GM21381 (cell line): ENCODE measurements around the gene DUSP7.

Experiments used
- ATAC-seq: cut with Tn5 transposase; IDR thresholded peaks from one replicate; pipeline ENCODE4 v1.9.1; 2021; ENCODE audit warnings: mild to moderate bottlenecking, moderate library complexity; ENCODE audit not compliant: unreplicated experiment

The DUSP7 gene

GRCh38 chr3:52056521-52056967 is at the start of gene DUSP7:
Gene DUSP7 (minus strand): TSS chr3:52056571. CDS start chr3:52056366, 205 bp downstream.
- peak; percentile 33 for ATAC-seq

- ATAC-seq: no peak
Observed at GRCh38 chr3:52104684-52105640, 48.6 kb upstream of the DUSP7 start.

DNA sequence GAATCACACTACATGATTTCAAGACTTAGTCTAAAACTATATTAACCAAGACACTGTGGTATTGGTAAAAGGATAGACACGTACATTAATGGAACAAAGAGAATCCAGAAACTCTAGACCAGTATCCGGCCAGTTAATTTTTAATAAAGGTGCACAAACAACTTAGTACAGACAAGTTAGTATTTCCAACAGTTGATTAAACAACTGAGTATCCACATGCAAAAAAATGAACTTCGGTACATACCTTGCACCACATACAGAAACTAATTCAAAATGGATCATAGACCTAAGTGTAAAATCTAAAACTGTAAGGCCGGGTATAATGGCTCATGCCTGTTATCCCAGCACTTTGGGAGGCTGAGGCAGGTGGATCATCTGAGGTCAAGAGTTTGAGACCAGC is 46.6 kb upstream of the DUSP7 start:
- ATAC-seq: no peak

DNA sequence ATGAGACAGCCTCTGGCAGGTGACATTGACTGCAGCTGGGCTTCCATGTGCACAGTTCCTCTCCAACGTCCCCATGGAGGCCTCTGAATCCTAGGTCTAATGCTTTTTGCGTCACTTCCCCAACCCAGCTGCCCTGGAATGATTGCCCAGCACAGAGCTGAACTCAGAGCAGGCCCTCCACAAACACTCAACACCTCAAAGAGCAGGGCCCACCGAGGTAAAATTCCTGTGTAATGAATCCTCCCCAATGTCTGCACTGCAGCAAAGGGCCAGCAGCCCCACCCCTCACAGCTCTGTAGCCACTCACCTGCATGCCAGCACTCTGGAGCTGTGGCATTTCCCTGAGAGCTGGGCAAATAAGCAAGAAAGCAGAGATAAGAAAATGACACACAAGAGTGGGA is 42.6 kb upstream of the DUSP7 start:
- ATAC-seq: no peak

- no peak for ATAC-seq
Observed at GRCh38 chr3:52097851-52098507, 41.6 kb upstream of the DUSP7 start.

DNA sequence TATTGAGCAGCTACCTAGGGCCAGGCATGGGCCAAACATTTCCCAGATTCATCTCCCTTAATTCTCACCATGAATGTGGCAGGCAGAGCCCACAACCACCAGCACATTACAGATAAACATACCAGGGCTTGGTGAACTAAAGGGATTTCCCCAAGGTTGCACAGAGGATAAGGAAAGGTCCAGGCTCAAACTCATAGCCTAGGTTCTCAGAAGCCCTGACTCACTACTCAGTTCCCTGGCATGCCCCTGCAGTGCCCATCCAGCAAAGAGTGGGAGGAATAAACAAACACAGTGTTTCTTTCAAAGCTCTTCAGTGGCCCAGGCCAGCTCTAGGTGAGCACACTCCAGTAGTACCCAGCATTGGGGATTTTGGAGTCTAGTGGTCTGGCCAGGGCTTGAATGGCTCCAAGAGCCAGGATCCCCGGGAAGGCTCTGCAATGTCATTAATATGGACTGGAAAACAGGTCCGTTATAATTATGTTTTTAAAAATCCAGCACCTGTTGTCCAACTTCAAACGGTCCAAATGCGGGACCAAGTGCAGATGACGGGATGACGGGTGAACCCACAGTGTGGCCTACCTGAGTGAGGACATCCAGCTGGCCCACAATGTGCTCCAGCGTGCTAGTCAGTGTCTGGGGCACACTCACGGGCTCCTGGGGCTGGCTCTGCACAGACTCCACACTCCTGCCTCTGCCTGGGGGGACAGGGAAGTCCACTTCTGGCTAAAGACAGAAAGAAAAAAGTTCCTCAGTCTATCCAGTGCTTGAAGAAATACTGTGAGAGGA is 39.8 kb upstream of the DUSP7 start:
- no peak for ATAC-seq

- no peak for ATAC-seq
Observed at GRCh38 chr3:52094571-52095485, 38.5 kb upstream of the DUSP7 start.

DNA sequence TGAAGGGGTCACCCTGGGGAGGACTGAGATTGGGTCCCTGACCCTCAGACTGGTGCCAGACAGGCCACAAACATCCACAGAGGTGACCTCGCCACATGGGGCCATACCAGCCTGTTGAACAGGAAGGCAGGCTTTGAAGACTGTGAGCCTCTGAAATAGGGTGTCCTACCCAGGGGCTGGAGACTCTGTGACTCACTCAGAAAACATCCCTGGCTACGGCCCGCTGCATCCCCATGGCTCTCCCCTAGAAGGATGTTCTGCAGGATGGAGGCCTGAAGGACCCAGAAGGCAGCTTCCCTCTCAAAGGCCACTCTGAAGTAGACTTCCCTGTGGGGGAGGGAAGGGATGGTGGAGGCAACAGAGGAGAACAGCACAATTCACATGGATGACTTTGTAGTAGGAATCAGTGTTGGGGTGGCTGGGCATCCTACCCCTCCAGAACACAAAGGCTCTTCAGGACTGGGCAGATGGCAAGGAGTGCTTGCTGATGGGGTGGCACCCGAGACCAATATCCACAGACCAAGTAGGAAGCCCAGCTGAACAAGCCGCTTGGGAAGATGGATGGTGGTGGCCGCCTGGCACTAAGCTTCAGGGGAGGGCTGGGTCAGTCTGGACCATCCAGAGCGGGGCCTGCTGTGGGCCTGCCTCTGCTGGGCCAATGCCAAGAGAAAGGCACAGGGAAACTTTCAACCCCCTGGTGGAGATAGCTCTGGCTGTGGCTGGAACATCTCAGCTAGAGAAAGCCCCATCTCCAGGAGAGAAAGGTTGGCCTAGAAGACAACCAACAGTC is 37.6 kb upstream of the DUSP7 start:
- ATAC-seq: no peak

DNA sequence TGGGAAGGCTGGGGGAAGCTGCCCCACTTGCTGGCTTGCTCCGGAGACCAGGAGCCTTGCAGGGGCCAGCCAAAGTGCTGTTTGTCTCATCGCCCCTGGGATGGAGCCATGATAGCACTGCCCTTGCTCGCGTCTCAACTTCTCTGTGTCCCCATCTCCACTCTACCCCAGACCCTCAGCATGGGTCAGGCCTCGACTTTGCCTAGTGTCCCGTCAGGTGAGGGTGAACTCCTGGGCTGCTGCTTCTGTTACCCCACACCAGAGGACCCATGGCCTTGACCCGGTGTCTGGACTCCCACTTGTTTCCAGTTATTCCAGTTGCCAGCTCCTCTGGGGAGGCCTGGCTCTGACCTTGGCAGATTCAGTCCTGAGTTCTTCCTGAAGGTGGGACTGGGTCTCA is 36.5 kb upstream of the DUSP7 start:
- ATAC-seq: no peak

GRCh38 chr3:52092271-52092660 is 35.9 kb upstream of the DUSP7 start:
- ATAC-seq: no peak

DNA sequence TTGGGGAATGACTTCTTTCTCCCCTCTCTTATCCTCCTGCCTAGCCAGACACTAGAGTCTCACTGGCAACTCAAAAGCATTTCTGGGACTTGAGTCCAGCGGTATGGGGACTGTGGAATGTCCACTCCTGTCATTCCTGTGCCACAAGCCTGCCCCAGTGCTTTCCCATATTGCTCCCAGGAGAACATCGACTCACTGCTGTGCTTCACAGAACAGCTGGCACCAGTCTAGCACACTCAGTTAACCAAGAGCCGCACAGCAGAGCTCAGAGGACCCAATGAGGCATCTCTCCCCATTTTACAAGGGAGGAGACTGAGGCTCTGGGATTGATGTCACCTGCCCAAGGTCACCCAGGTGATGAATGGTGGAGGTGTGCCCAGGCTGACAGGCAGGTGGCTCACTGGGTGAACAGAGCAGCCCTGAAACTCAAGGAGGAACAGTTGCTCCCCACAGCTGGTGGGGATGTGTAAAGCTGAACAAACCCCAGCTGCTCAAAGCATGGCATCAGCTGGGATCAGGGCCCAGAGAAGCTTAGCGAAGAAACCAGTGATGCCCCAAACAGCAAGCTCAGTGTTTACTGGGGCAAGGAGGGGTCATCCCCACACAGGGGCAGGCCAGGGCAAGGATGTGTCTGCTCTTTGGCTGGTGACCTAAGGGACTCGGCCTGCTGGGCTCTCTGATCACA is 35.4 kb upstream of the DUSP7 start:
- no peak for ATAC-seq

GRCh38 chr3:52090933-52091468 is 34.6 kb upstream of the DUSP7 start:
- ATAC-seq: no peak

DNA sequence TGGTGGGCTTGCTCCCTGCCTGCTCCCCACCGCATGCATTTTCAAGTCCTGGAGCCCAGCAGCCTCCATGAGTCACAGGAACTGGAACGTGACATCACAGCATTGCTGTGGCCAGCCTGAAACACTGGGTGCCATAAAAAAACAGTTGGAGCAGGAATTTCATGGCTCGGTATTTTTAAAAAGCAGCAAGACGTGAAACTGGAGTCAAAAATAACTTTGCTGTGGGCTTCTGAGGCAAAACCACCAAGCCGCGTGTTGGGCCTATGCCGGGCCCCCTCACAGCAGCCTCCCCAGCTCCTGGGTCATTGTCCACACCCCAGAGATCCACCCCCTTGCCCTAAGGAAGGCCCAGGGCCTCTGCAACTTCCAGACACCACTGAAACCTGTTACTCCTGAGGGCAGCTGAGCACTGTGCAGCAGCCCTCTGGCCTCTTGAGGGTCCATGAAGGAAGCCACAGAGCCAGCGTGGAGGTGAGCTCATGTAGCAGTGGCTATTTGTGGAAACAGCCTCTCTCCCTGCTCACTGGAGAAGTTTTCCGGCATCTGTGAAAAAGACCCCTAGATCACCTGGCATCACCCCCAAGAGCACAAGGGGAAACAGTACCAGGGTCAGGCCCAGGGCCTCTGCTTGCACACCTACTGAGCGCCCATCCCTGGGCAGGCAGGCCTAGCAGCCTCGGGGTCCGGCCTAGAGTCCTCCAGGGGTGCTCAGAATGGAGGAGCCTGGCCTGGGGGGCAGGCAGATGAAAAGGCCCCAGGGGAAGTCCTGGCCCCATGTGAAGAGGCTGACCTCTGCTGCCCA is 34.0 kb upstream of the DUSP7 start:
- ATAC-seq: no peak

GRCh38 chr3:52089691-52090090 is 33.3 kb upstream of the DUSP7 start:
- no peak for ATAC-seq

DNA sequence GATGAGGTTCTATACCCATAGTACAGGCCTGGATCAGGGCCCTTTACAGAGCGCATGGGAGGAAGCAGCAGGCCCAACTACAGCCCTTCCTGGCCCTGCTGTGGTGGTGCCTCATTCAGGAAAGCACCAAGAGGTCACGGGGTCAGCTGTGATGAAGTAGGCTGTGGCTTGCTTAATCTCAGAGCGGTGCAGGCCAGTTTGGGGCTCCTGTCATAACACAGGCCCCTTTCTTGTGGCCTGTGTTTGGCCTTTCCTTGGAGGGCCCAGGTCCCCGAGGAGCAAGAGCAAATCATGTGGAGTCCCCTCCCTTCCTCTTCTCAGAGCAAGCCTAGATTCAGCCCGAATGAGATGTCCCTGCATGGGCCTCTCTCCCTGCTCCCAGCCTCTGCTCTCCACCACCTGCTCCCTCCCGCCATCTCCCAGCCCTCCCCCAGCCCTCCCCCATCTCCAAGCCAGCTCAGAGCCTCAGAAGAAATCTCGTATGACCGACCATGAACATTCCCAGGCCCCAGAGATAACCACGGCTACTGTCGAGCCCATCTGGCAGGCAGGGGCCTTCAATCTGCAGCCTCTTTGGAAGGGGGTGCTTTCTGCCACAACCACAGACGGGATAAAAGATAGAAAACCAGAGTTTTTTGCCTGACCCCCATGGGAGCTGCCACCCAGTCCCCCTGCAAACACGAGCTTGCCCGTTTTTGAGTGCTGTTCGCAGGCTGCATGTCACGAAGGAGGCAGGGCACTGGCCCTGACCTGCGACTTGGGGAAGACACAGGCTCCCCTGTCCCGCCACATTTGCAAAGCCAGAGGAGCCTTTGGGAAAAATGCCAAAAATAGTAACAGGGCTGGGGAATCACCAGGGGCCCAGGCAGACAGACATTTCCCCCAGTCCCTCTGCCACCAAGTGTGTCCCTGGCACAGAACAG is 32.3 kb upstream of the DUSP7 start:
- ATAC-seq: no peak

DNA sequence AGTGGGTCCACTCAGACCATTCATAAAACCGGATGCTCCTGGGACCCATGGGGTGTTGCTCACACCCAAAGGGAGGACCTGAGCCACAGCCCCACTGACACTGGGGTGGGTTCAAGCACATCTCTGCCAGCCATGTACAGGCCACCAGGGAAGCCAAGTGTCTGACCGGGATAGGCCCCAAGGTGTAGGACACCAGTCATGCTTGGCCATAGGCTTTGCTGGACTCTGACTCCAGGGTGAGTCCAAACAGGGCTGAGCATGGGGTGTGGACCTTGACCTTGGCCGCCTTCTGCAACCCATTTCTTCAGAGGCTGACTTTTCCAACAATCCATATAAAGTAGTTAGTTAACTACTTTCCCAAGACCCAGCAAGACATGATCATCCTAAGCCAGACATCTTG is 31.4 kb upstream of the DUSP7 start:
- no peak for ATAC-seq
